ENCODE data around the gene GRAMD4.
"Not testable (repeated sequence)": the region's sequence is repeated elsewhere in the genome, so short reads cannot be mapped to it uniquely, and the experiment has no call there.

Gene GRAMD4

DNA sequence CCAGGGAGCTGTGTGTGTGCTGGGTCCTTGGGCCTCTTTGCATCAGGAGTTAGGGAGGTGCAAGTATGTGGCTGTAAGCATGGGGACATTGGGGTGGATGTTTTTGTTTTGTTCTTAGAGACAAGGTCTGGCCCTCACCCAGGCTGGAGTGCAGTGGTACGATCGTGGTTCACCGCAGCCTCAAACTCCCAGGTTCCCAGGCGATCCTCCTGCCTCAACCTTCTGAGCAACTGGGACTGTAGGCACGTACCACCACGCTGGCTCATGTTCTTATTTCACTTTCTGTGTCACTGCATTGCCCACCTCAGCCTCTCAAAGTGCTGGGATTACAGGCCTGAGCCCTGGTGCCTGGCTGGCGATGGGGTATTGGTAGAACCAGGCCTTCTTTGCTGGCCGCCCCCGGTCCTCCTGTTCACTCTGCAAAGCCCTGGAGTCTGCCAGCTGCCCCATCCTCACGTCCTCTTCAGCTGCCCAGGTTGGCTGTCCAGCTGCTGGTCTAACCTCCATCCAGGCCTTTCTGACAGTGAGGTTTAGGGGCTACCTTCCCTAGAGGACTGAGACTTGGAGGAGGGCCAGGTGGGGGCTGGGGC lies 851 bp upstream of the GRAMD4 start:
- no peak for DNase-seq (ENCODE audit: low read depth in 2 of 2)

DNA sequence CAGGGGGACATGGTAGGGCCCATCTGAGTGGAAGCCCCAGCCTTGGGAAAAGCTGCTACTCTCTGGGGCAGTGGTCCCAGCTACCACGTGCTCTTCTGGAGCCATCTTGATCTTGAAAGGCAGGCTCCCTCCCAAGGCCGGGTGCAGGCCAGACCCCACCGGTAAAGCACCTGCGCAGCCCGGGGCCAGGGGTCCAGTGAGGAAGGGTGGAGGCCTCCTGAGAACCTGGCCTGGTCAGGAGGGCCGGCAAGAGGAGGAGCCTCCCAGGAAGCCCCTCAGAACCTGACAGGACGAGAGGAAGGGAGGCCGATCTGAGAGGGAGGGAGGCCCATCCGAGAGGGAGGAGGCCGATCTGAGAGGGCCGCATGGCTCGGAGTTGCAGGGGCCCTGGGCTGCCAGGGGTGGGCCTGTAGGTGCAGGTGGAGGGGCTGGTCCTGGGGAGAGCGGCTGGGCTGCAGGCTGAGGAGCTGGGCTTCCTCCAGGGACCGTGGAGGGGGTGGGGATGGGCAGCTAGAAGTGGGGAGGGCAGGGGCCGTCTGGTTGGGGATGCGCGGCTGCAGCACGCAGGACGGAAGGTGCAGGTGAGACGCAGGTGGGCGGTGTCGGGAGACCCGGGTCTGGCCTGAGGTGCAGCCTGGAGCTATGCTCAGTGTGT lies 529 bp downstream of the GRAMD4 start:
- no peak for DNase-seq (ENCODE audit: low read depth in 2 of 2)

DNA sequence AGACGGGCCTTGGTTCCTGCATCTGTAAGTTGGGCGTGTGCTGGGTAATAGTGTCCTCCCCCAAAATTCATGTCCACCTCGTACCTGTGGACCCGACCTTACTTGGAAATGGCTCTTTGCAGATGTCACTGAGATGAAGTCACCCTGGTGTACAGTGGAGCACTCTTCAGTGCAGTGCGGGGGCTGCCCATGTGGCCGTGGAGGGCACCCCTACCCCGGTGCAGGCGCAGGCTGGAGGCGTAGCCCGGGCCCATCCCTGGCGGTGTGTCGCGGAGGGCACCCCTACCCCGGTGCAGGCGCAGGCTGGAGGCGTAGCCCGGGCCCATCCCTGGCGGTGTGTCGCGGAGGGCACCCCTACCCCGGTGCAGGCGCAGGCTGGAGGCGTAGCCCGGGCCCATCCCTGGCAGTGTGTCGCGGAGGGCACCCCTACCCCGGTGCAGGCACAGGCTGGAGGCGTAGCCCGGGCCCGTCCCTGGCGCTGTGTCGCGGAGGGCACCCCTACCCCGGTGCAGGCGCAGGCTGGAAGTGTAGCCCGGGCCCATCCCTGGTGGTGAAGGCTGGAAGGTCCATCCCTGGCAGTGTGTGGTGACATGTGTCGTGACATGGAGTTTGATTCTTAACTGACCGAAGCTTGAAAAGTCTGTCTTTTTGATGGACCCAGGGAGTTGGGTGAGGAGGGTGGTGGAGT lies 1.2 kb downstream of the GRAMD4 start:
- DNase-seq (ENCODE audit: low read depth in 2 of 2) = not testable (repeated sequence)

DNA sequence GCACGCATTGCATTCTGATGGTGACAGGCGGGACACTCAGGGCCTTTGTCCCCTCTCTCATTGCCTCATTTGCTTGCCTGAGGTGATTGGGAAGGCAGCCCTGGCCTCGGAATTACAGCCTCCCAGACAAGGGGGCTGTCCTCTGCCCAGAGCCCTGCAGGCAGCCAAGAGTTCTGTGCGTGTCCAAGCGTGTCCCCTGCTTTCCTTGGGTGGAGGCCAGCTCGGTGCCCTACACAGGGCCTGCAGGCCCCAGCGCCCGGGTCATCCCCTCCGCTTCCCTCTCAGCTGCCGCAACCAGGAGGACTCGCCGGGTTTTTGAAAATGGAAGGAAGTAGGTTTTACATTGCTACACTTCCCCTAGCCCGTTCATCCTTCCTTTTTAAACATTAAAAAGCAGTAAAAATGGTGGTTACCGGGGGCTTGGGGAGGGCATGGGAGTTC lies 1.9 kb downstream of the GRAMD4 start:
- no peak for DNase-seq (ENCODE audit: low read depth in 2 of 2)

DNA sequence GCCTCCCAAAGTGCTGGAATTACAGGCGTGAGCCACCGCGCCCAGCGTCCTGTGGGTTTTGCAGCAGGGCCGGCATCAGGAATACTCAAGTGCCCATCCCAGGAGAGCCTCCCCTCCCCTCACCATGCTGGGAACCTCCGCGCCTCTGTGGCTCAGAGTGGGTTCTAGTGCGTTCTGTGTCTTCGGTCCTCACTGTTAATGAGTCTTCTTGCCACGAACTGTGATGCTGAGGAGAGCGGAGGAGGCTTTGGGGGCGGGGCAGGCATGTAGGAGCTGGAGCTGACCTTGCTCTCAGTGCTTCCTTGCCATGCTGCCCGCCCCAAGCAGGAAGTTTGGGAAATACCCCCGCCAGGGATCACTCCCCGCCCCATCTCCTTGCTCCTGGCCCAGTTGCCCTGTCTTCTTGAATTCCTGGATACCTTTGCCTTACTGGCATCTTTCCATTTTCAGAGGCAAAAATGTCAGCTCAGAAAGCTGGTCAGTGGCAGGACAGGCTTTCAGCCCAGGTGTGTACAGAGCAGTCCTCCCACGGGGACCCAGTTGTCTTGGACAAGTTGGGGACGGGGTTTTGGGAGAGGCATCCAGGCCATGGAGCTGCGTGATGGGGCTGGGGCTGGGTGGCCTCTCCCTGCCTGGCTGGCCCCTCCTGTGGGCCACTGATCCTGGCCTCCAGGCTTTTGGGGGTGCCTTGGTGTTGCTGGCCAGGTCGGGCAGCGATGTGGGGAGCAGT lies 5.1 kb downstream of the GRAMD4 start:
- DNase-seq (ENCODE audit: low read depth in 2 of 2) = no peak

DNA sequence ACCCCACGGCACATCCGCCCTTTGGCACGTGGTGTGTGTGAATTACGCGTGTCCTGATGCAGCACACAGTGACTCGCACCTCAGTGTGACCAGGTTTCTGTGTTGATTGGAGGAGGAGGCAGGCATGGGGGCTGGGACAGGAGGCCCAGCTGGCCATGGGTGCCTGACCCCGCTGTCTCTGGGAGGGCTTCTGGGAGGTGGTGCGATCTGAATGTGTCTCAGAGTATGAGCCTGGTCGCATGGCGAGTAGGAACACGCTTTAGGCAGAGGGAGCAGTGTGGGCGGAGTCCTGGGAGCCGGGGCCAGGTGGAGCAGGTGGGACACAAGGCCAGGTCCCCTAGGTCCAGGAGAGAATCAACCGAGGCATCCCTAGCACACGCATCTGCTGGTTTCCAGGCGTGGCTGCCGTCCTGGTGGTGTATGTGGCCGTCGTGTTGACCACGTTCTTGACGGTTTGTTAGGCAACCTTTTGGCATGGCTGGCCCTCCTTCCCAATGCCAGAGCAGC lies 5.7 kb downstream of the GRAMD4 start:
- no peak for DNase-seq (ENCODE audit: low read depth in 2 of 2)

DNA sequence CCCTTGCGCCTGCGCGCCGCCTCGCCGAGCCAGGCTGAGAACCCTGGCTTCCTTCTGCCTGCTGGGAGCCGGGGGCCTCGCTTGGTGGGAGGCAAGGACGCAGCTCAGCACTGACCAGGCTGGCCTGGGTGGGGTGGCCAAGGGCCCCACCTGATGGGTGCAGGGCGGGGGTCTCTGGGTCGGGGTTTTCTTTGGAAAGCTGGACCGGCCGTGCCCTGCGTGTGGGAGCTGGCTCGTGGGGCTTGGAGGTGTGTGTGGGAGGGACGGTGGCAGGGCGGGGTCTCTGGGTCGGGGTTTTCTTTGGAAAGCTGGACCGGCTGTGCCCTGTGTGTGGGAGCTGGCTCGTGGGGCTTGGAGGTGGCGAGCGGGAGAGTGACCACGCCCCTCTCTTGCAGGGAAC lies 6.2 kb downstream of the GRAMD4 start:
- DNase-seq (ENCODE audit: low read depth in 2 of 2) = no peak

DNA sequence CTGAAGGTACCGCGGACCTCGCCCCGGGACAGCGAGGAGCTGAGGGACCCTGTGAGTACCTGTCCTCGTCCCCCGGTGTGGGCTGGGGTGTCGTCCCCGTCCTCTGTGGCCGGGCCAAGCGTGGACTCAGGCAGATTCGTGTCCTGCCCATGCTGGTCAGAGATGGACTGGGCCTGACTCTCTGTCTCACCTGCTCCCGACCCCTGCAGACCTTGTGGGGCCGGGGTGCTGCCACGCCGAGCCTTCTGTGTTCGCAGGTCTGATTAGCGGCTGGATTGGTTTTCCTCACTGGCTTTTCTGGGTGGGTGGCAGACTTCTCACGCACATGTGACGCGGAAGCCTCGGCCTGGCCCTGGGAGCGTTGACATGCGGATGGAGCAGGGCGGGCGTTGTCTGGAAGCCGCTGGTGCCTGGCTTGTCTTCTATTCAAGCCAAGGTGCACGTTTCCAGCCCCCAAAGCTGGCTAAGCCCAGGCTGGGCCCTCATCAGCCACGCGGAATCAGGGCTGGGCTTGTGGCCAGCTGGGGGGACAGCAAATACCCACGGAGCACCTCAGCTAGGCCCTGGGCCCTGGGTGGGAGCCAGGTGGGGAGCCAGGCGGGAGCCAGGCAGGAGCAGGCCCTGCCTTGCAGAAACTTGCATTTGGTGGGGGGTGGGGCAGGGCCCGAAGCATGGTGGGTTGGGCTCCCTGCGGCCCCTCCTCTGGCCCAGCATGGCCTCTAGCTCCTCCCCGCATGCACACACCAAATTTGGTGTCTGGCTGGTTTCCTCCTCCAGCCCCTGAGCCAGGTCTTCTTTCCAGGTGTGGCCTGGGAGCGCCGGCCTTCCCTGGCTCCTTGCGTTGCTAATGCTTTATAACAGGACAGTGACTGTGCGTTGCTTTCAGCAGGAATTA lies 7.0 kb downstream of the GRAMD4 start:
- DNase-seq (ENCODE audit: low read depth in 2 of 2) = no peak

DNA sequence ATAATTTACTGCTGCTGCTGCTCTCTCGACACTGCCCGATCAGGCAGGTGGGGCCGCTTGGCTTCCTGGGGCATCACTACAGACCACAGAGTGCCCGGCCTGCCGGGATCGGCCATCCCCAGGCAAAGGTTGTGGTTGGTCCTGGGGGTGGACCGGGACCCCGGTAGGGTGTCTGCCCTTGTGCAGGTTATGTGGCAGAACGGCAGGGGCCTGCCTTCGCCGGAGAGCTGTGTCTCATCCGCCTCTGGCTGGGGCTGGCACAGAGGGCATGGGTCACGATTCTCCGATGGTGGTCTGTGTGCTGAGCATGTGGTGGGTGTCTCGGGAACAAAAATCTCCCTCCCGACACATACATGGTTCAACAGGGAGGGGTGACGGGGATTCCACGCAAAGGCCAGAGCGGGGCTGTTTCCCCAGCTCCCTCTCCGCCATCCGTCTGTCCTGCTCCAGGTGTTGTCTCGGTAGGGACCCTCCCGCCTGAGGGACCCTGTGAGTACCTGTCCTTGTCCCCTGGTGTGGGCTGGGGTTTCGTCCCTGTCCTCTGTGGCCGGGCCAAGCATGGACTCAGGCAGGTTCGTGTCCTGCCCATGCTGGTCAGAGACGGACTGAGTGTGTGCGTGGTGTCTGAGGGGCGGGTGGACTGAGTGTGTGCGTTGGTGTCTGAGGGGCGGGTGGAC lies 7.8 kb downstream of the GRAMD4 start:
- no peak for DNase-seq (ENCODE audit: low read depth in 2 of 2)

DNA sequence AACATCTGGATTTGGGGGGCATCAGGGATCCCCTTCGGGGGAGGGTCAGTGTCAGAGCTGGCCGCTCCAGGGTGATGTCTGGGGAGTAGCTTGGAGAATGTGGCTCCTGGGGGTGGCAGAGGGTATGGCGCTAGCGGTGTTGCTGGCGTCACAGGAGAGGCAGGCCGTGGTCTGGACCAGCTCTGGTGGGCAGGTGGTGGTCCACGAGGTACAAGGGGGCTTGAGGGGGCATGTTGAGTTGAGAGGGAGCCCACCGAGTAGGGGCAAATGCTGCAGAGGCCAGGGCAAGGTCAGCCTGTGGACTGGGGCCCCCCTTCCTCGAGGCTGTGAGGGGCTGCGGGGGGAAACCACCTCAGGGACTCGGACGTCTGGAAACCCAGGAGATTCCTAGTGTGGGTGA lies 8.6 kb downstream of the GRAMD4 start:
- no peak for DNase-seq (ENCODE audit: low read depth in 2 of 2)

DNA sequence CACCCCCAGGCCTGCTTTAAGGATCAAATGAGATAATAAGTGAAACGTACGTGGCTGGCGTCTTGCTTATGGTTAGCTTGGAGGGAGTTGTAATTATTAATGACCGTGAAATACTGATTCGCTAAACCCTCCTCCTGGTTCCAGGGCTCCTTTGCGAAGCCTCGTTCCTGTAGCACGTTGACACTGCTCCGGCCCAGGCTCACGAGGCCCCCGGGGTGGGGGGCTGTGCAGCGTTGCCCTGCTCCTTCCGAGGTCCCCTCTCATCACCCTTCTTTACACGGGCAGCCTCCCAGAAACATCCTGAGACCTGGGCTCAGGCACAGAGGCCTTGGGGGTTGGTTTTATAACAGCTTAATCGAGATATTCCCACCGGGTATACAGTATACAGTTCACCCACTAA lies 9.1 kb downstream of the GRAMD4 start:
- DNase-seq (ENCODE audit: low read depth in 2 of 2) = no peak

DNA sequence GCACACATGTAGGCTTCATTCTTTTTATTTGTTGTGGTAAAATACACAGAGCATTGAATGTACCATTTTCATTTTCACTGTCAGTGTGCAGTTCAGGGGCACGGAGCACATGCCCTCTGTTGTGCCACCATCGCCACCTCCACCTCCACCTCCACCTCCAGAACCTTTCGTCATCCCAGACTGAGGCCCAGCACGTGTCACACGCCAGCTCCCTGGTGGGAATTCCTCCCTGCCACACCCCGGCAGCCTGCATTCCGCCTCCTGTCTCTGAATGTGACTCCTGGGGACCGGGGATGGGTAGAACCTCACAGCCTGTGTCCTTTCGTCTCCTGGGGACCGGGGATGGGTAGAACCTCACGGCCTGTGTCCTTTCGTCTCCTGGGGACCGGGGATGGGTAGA lies 10.9 kb downstream of the GRAMD4 start:
- no peak for DNase-seq (ENCODE audit: low read depth in 2 of 2)

DNA sequence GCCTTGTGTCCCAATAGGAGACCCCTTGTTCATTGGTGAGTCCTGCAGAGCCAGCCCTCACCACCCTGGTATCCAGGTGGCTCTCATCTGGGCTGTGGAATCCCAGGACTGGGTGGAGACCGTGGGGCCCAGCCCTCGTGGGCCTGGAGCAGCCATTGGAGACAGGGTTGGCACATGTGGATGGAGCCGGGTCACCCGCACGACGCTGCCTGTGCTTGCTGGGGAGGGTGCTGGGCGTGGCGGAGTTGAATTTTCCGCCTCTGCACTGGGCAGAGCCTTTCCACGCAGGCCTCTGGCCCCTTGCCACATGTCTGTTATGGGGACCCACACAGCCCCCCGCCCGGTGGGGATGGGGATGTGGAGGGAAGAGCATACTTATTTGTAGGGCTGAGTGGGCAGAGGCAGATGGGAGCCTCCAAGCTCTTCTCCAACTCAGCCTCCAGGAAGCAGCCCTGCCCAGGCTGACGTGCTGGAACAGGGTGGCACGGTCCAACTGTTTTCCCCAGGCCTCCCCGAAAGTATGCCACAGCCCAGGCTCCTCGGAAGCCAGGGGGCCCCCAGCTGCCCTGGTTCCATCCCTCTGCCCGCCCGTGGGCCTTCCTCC lies 12.6 kb downstream of the GRAMD4 start:
- no peak for DNase-seq (ENCODE audit: low read depth in 2 of 2)

DNA sequence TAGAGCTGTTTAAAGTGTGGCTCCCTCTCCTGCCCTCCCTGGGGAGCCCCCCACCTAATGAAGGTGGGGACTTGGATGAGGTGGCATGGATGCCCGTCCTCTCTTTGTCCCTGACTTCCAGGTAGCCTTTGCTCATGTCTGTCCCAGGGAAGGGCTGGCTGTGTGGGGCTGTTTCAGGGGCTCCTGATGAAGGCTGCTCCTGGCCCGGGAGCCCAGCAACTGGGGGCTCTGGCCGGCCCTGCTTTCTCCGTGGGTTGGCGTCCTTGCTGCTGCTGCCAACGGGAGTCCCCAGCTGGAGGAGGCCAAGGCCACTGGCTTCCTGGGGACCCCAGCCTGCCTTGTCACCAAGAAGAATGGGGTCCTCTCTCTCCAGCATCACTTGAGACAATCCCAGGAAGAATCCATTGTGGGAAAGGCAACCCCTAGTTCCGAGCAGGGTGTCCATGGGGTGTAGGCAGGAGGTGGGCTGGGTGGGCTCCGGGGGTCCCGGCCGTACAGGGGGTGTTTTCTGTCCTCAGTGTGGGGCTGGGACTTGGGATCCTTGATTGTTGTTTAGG lies 13.2 kb downstream of the GRAMD4 start:
- no peak for DNase-seq (ENCODE audit: low read depth in 2 of 2)

DNA sequence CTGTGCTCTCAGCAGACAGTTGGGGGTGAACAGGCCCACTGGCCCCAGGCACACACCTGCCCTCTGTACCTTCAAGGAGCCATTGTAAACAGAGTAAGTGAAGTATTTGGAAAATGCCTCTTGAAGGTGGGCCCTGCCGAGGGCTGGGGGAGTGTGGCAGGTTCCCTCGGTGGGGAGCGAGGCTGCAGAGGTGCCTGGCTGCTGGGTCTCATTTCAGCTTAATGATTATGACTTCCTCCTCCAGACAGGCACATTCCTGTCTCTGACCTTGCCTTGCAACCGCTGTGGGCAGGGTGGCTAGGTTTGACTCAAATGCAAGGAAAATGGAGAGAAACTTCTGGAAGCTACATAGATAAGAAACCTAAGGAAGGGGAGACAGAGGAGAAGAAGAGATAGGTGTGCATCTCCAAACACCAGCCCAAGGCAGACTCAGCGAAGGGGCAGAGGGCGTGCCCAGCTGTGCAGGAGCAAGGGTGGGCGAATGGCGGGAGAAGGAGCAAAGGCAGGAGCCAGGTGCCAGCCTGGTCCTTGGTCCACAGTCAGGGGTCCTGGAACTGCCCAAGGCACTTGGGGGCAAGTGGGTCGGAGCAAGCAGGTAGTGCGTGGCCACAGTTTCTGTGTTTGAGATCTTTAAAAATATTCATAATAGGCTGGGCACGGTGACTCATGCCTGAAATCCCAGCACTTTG lies 14.0 kb downstream of the GRAMD4 start:
- no peak for DNase-seq (ENCODE audit: low read depth in 2 of 2)

DNA sequence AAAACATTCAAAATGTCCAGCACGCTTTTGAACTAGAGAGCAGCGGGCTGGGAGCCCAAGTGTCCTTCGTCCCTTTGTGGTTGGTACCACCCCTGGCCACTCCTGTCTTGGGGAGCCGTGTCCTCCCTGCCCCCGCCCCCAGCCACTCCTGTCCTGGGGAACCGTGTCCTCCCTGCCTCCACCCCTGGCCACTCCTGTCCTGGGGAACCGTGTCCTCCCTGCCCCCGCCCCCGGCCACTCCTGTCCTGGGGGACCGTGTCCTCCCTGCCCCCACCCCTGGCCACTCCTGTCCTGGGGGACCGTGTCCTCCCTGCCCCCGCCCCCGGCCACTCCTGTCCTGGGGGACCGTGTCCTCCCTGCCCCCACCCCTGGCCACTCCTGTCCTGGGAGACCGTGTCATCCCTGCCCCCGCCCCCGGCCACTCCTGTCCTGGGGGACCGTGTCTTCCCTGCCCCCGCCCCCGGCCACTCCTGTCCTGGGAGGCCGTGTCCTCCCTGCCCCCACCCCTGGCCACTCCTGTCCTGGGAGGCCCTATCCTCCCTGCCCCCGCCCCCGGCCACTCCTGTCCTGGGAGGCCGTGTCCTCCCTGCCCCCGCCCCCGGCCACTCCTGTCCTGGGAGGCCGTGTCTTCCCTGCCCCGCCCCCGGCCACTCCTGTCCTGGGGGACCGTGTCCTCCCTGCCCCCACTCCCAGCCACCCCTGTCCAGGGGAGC lies 14.9 kb downstream of the GRAMD4 start:
- DNase-seq (ENCODE audit: low read depth in 2 of 2) = not testable (repeated sequence)

DNA sequence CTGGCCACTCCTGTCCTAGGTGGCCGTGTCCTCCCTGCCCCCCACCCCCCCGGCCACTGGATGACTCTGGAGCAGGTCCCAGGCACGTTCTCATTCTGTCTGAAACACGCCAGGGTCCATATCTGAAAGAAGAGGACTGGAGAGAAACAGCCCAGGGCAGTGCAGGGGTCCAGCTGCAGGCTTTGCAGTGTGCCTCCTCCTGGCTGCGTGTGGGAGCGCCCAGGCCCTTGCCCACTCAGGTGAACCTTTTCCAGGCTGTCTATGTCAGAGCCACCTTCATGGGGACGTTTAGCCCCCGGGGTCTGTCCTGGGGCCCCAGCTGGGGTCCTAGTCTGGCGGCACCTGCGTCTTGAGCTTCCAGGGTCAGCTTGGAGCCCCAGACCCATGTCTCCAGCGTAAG lies 15.6 kb downstream of the GRAMD4 start:
- DNase-seq (ENCODE audit: low read depth in 2 of 2) = no peak

DNA sequence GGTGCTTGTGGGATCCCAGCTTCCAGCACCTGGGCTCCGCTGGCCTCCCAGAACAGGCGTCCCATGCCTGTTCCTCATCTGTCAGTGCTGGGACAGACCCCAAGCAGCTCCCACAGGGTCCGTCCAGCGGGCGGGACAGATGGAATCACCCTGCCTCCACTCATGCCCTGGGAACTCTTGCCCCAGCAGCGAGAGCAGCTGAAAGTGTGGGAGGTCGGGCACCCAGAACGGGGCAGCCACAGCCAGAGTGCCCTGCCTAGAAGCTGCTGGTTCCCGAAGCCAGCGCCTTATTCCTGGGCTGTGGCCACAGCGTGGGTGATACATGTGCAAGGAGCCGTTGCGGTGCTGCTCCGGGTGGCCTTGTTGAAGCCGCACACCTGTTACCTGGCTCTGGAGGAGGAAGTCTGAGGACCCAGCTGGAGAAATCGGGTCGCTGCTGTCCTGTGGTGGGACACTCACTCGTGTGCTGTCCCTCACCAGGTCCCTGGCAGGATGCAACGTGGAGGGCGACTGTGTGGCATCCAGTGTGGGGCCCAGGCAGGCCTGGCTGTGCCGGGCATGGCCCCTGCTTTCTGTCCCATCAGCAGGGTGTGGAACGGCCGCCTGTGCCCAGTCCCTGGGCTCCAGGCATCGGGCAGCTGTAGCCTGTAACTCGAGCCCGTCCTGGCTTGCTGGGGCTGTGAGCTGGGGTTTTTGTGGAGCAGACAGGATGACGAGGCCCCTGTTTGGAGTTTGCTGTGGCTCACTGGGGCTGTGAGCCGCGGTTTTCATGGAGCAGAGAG lies 16.2 kb downstream of the GRAMD4 start:
- no peak for DNase-seq (ENCODE audit: low read depth in 2 of 2)
